Chondrocyte (in vitro differentiated cells): Measurements from ENCODE around the gene LCN2. TPM values are rescaled to one million over a fixed set of nuclear protein-coding genes. Genes with fewer than 3 reads are reported as not detected.
"Not testable (repeated sequence)": the region's sequence is repeated elsewhere in the genome, so short reads cannot be mapped to it uniquely, and the experiment has no call there.

ENCODE experiments used
- DNase-seq: peaks from one replicate; pipeline ENCODE4 v3.0.0; 2021; ENCODE audit warnings: mixed read lengths, low spot score
- H3K27ac Mint-ChIP-seq: one replicate; pipeline ENCODE4 v1.8.0; 2021; ENCODE audit warnings: mild to moderate bottlenecking, moderate library complexity, mixed read lengths; ENCODE audit not compliant: unreplicated experiment
- H3K27me3 Mint-ChIP-seq: 2 replicates; pipeline ENCODE4 v1.8.0; 2021; ENCODE audit warnings: low read depth, mixed read lengths
- H3K36me3 Mint-ChIP-seq: 2 replicates; pipeline ENCODE4 v1.8.0; 2021; ENCODE audit warnings: low read depth, mixed read lengths
- H3K4me1 Mint-ChIP-seq: 2 replicates; pipeline ENCODE4 v1.8.0; 2021; ENCODE audit warnings: low read depth, mild to moderate bottlenecking, mixed read lengths
- H3K4me3 Mint-ChIP-seq: one replicate; pipeline ENCODE4 v1.8.0; 2021; ENCODE audit warnings: mild to moderate bottlenecking, moderate library complexity, mixed read lengths; ENCODE audit not compliant: unreplicated experiment
- H3K9me3 Mint-ChIP-seq: 2 replicates; pipeline ENCODE4 v1.8.0; 2021; ENCODE audit warnings: low read depth, mixed read lengths
- CTCF ChIP-seq: fragments of 200-600 bp; sonication (generic); IDR thresholded peaks from 2 replicates; pipeline ENCODE4 v1.5.0; 2021; ENCODE audit warnings: antibody characterized with exemption, mild to moderate bottlenecking, moderate library complexity
- total RNA-seq: library from RNA; stranded (reverse); gene quantifications from 3 replicates; pipeline ENCODE4 v1.2.1, GENCODE V29; 2021

The LCN2 gene
- total RNA-seq, 1 donor from 2014 or later, result not detected

GRCh38 chr9:128127990-128128835 lies 21.0 kb upstream of the LCN2 start:
- H3K9me3 Mint-ChIP-seq, result no peaks in the 10 kb centered on the region
- peak; percentile 93 for DNase-seq
- no peaks in the 10 kb centered on the region for H3K36me3 Mint-ChIP-seq
- TF ChIP-seq CTCF, result peak; percentile 9
- H3K27ac Mint-ChIP-seq, result peak overlapping the region; percentile 97
- peak overlapping the region; percentile 97 for H3K4me3 Mint-ChIP-seq
- peaks cover 9% of the 10 kb centered on the region for H3K27me3 Mint-ChIP-seq
- H3K4me1 Mint-ChIP-seq, result peaks cover 36% of the 10 kb centered on the region

DNA sequence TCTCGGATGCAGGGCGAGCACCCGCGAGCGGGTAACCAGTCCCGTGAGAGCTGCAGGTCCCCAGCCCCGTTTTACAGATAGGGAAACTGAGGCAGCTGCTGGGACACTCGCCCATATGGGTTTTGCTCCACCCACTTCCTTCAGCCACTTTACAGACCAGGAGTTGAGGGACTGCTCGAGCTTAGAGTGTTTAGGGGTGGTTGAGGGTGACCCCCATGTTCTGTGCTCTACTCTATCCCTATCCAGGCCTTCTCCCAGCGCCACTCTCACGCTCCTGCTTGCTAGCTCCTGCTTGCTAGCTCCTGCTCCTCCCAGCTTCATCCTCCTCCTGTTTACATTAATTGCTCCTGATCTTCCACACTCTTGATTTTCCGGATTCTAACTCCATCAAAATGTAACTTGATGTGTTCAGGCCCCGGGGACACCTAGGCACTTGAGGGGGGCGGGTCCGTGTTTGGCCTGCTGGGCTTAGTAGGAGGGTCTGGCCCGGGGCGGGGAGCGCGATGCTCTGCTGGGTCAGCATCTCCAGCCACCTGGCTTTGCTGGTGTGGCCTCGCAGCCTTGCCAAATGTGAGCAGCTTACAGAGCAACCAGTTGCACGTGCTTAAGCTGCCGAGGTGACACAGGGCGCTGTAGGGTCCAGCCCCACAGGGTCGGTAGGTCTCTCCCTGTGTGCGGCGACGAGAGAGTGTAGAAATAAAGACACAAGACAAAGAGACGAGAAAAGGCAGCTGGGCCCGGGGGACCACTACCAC lies 20.2 kb upstream of the LCN2 start:
- DNase-seq, result peak; percentile 93
- Mint-ChIP-seq H3K9me3 (peaks cover 7% of the 10 kb centered on the region), H3K36me3 (peaks cover 2% of the 10 kb centered on the region), H3K27me3 (peaks cover 17% of the 10 kb centered on the region), H3K4me1 (peaks cover 36% of the 10 kb centered on the region), H3K4me3 (peak overlapping the region; percentile 97), H3K27ac (no peak overlapping the region)
- no peak for TF ChIP-seq CTCF

DNA sequence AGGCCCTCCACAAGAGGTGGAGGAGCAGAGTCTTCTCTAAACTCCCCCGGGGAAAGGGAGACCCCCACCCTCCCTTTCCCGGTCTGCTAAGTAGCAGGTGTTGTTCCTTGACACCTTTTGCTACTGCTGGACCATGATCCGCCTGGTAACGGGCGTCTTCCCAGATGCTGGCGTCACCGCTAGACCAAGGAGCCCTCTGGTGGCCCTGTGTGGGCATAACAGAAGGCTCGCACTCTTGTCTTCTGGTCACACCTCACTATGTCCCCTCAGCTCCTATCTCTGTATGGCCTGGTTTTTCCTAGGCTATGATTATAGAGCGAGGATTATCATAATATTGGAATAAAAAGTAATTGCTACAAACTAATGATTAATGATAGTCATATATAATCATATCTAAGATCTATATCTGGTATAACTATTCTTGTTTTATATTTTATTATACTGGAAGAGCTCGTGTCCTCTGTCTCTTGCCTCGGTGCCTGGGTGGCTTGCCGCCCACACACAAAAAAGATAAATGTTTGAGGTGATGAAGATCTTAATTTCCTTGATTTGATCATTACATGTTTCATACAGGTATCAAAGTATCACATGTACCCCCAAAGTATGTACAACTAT lies 19.2 kb upstream of the LCN2 start:
- Mint-ChIP-seq H3K4me1 (peaks cover 34% of the 10 kb centered on the region), H3K27me3 (peaks cover 25% of the 10 kb centered on the region)
- H3K36me3 Mint-ChIP-seq, H3K4me3 Mint-ChIP-seq, H3K27ac Mint-ChIP-seq, H3K9me3 Mint-ChIP-seq: not testable (repeated sequence)
- peak; percentile 75 for TF ChIP-seq CTCF
- peak; percentile 25 for DNase-seq

GRCh38 chr9:128130651-128131050 lies 18.6 kb upstream of the LCN2 start:
- not testable (repeated sequence) for H3K36me3 Mint-ChIP-seq, H3K9me3 Mint-ChIP-seq, H3K27ac Mint-ChIP-seq, H3K4me3 Mint-ChIP-seq
- peak; percentile 55 for DNase-seq
- H3K4me1 Mint-ChIP-seq, result peaks cover 28% of the 10 kb centered on the region
- H3K27me3 Mint-ChIP-seq, result peaks cover 31% of the 10 kb centered on the region

DNA sequence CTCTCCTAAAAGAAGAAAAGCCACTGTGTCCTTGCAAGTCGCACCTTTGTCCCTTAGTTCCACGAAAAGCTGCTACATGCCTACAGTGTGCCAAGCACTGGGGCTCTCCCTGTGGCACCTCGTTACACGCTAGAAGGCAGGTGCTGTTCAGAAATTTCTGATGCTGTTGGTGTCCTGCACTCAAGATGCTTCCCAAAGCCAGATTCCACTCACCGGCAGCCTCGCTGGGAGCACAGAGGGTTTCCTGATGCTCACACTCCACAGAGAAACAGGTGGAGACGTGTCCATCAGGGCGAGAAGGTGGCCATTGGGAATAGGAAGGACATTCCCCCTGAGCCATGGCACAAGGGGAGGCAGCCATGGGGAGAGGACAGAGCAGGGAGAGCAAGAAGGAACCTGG lies 17.9 kb upstream of the LCN2 start:
- peaks cover 21% of the 10 kb centered on the region for H3K4me1 Mint-ChIP-seq
- H3K27me3 Mint-ChIP-seq, result peaks cover 32% of the 10 kb centered on the region
- peak; percentile 46 for DNase-seq
- not testable (repeated sequence) for H3K9me3 Mint-ChIP-seq, H3K4me3 Mint-ChIP-seq, H3K27ac Mint-ChIP-seq, H3K36me3 Mint-ChIP-seq

DNA sequence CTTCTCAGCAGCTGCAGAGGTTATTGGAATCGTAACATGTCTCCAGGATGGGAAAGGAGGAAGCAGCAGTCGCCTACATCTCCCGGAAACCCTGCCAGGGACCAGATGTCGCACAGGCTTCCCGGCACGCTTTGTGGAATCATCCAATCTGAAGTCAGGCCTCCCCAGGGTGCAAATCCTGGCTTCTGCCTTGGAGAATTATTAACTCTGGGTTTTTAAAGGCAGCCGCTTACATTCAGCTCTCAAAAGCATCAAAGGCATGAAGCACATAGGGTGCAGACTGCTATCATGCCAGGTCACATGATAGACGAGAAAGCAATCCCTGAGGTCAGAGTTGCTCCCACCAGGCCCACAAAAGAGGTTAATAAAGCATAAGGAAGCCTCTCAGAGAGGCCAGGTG lies 17.1 kb upstream of the LCN2 start:
- not testable (repeated sequence) for H3K36me3 Mint-ChIP-seq, H3K27ac Mint-ChIP-seq, H3K9me3 Mint-ChIP-seq, H3K4me3 Mint-ChIP-seq, DNase-seq
- peaks cover 33% of the 10 kb centered on the region for H3K27me3 Mint-ChIP-seq
- peaks cover 16% of the 10 kb centered on the region for H3K4me1 Mint-ChIP-seq

GRCh38 chr9:128135561-128135960 lies 13.7 kb upstream of the LCN2 start:
- H3K9me3 Mint-ChIP-seq, H3K4me1 Mint-ChIP-seq, H3K27ac Mint-ChIP-seq, H3K36me3 Mint-ChIP-seq, H3K4me3 Mint-ChIP-seq: not testable (repeated sequence)
- peaks cover 34% of the 10 kb centered on the region for H3K27me3 Mint-ChIP-seq
- DNase-seq, result peak; percentile 39
